GM12878 (cell line): ENCODE measurements around the gene TYW1.

Experiments
- CTCF ChIP-seq, 3 experiments: IDR thresholded peaks in 2 of 3; conservative IDR thresholded peaks in 1 of 3; 2 replicates each; pipeline ENCODE4 v1.5.1; 2011; ENCODE audit warnings: low read depth in 3 of 3, low read length in 3 of 3, mild to moderate bottlenecking in 3 of 3, control low read depth in 2 of 3, moderate library complexity in 2 of 3, inconsistent platforms in 1 of 3, mixed read lengths in 1 of 3; ENCODE audit not compliant: control insufficient read depth in 2 of 3, insufficient read depth in 1 of 3; ENCODE audit errors: extremely low read depth in 1 of 3
- EP300 ChIP-seq, 2 experiments: fragments of 150-350 bp in 1 of 2; IDR thresholded peaks; 2 replicates each; pipeline ENCODE4 v1.6.1; 2011 to 2012; ENCODE audit warnings: low read depth in 2 of 2, low read length in 2 of 2, borderline replicate concordance in 1 of 2, improper control_type of control experiment in 1 of 2, inconsistent platforms in 1 of 2; ENCODE audit not compliant: control insufficient read depth in 1 of 2
- MLLT1 ChIP-seq: fragments of 450-650 bp; IDR thresholded peaks from 2 replicates; pipeline ENCODE4 v1.6.1; 2016; ENCODE audit warnings: mild to moderate bottlenecking
- MXI1 ChIP-seq: fragments of 150-350 bp; IDR thresholded peaks from 2 replicates; pipeline ENCODE4 v1.6.1; 2011; ENCODE audit warnings: low read depth, mild to moderate bottlenecking, inconsistent platforms, low read length, improper control_type of control experiment
- POLR2A ChIP-seq: IDR thresholded peaks from 2 replicates; pipeline ENCODE4 v1.6.1; 2011; ENCODE audit warnings: low read depth, mild to moderate bottlenecking, low read length

GRCh38 chr7:66960192-66960591, 36.4 kb upstream of the TYW1 start:
- no peak for TF ChIP-seq POLR2A
- no peak for TF ChIP-seq MXI1
- TF ChIP-seq EP300 (IDR thresholded peaks at IDR 0.05; ENCODE audit: borderline replicate concordance in 1 of 2, control insufficient read depth in 1 of 2, low read depth in 2 of 2, low read length in 2 of 2): no peak
- TF ChIP-seq MLLT1: no peak
- TF ChIP-seq CTCF (IDR thresholded peaks at IDR 0.05 in 2 of 3, conservative IDR thresholded peaks at IDR 0.05 in 1 of 3; ENCODE audit: control insufficient read depth in 2 of 3, extremely low read depth in 1 of 3, insufficient read depth in 1 of 3, low read depth in 3 of 3, low read length in 3 of 3): no peak
